HuH-7 (cell line): ENCODE data around the gene SMARCAD1.
A peak's percentile ranks its signal among the peaks of the same experiment; 100 is the strongest.
"Not testable (repeated sequence)": the region's sequence is repeated elsewhere in the genome, so short reads cannot be mapped to it uniquely, and the experiment has no call there.

ENCODE experiments used
- DNase-seq: peaks from one replicate; pipeline ENCODE4 v3.0.0; 2011; ENCODE audit warnings: low spot score

SMARCAD1 gene

DNA sequence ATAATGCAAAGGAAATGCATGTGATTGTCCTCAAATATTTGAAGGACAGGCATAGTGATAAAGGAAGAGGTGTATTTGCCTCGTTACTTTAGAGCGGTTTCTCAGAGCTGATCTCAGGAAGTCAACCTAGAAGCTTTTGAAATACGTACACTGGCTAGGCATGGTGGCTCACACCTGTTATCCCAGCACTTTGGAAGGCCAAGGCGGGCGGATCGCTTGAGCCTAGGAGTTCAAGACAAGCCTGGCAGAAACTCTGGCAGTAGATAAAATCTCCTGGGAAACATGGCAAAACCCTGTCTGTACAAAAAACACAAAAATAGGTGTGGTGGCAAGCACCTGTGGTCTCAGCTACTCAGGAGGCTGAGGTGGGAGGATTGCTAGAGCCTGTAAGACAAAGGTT, 24.9 kb downstream of the SMARCAD1 start:
- no peak for DNase-seq

GRCh38 chr4:94235825-94236224, 28.2 kb downstream of the SMARCAD1 start:
- no peak for DNase-seq

DNA sequence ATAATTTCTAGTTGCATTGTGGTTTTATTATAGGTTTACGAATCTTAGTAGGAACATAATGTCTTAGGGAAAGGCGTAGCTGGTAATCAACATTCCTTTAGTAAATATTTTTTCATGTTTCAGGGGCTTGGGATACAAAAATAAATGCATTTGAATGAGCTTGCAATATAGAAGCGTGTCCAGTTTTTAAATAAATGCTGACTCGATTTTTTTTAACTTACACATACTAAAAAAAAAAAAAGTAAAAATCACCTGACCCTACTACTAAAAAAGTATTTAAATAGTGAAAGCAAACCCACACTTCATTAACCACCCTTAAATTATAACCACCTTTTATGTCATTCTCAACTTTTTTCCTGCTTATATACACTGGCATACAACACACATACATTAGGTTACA, 29.6 kb downstream of the SMARCAD1 start:
- DNase-seq: no peak

DNA sequence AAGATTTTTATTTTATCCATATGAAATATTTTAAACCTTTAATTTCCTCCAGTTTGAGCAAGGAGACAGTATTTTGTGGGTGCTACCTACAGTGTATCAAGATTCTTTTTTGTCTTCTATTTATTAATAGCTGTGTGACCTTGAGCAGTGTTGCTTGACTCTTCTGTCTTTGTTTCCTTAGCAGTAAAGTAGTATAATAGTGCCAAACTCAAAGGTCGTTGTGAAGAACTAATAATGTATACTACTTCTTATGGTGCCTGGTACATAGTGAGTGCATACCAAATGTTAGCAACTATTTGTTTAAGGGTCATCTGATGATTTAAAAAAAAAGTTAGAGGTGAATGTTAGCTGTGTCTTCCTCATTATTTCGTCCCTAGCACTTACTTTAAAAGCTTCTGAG, 30.5 kb downstream of the SMARCAD1 start:
- no peak for DNase-seq

DNA sequence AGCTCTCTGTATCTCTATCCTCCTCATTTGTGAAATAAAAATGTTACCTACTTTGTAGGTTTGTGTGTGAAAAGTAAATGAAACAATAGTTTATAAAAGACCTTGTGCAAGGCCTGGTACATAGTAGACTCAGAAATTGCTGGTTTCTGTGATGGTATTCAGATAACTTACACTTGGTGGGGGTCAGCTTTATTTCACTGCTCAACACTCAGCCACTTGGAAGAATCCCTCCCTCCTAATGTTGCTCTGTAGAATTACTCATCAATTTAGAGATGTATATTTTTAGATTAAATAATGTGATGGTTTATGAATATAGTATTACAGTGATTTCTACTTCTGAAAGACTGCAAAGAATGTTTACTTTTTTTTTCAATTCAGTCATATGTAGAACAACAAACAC, 32.7 kb downstream of the SMARCAD1 start:
- DNase-seq: no peak

GRCh38 chr4:94244087-94244828, 36.6 kb downstream of the SMARCAD1 start:
- DNase-seq: no peak

DNA sequence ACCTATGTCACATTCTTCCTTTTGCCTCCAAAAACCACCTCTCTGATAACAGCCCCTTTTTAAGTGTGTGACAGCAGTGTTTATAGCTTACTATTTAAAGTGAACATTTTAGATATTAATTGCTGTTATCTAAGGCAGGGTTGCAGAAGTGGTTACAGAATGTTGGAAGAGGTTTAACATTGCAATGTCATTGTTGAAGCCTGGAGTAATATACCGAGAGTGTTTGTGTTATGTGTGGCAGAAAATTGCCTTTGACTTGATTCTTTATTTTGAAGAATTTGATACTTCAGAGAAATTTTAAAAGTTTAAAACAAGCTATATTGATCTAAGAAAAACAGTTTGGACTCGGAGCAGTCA, 37.1 kb downstream of the SMARCAD1 start:
- DNase-seq: no peak

DNA sequence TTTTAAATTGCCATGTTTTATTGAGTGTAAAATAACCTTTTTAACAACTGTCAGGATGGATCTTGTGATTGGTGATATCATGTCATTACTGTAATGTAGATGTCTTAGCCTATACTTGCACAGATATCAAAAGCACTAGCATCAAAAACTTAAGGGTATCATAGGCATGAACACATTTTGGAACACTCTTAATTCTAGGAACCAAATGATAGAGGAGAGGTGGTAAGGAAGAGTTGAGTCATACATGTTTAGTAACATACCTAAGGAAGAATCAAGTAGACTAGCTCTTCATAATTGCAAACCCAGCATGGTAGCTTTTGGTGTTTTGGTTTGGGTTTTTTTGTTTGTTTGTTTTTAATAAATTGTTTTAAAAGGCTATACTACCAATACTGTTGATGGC, 43.4 kb downstream of the SMARCAD1 start:
- DNase-seq: no peak

DNA sequence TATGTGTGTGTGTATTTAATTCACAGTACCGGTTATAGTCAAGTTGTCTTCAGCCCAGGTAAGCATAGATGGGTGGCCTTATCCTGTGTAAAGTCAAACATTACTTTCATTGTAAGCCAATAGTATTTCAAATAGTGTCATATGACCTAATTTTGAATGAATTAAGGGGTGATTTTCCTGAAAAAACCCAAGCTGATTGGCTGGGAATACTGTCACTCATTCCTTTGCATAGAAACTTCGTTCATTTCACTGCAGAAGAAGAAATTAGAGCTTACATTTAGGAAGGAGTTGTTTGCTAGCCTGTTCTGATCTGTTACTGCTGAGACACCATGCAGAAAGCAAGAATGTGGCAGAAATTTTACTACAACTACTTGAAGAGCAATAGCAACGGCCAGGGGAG, 45.4 kb downstream of the SMARCAD1 start:
- no peak for DNase-seq

- DNase-seq: no peak
Observed at GRCh38 chr4:94256144-94256783, 48.6 kb downstream of the SMARCAD1 start.

DNA sequence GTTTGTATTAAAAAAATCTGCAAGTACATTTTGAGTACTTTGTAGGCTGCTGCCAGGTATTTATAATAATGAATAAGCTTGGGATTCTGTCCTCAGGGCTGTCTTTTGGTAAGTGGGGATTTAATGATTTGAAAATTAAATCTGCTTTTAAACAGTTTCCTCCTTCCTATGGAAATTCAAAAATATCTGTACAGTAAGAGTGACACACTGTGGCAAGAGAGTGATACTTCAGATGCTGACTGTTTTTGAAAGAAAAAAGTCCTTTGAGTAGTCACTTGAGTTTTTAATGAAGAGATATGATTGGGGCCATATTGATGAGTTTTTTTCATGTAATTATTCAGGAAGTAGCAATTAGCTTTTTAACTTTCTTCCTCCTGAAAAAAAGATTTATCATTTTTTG, 49.2 kb downstream of the SMARCAD1 start:
- peak; percentile 0 for DNase-seq

- no peak for DNase-seq
Observed at GRCh38 chr4:94262163-94263016, 54.7 kb downstream of the SMARCAD1 start.

DNA sequence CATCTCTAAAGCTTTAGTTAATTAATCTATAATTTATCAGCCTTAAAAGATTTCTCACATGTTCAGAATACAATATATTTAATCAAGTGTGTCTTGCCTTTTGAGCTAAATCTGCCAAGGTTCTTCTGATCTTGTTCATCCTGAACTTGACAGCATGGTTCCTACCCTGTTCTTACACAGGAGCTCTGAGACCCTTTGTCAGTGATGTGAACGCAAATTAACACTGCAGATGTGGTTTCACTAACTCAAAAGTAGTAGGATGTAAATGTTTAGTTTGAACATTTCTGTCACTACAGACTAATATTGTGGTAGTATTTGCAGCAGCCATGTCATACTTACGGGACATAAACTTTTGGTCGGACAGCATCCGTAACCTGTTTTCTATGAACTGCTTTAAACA, 59.4 kb downstream of the SMARCAD1 start:
- DNase-seq: no peak

GRCh38 chr4:94271248-94271647, 63.6 kb downstream of the SMARCAD1 start:
- no peak for DNase-seq

DNA sequence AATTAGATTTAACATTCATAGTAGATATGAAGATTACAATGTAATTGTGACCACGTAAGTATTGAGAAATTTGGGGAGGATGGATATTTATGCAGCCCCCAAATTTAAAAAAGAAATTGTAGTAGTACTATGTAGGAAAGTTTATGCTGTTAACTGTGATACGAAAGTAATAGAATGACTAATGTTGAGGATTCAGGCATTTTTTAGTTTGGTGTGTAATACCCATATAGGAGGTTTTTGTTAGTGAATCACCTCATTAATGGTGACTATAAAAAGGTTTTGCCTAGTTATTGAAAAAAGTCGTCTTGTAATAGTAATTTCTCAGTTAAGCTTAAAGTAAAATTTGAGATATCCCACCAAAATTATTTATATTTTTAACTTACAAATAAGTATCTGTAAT, 67.2 kb downstream of the SMARCAD1 start:
- no peak for DNase-seq

DNA sequence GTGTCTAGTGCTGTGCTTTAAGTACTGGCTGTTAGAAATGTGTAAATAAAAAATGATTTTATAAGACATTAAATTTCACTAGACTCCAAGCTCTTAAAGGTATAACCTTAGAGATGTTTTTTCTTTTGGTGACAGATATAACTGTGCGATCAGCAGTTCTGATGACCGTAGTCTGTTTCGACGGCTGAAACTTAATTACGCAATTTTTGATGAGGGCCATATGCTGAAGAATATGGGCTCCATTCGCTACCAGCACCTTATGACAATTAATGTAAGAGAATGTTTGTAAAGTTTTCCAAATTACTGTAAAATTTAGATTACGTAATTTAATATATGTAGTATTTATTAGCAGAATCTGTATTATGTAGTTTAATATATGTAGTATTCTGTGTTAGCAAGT, 68.5 kb downstream of the SMARCAD1 start:
- no peak for DNase-seq

DNA sequence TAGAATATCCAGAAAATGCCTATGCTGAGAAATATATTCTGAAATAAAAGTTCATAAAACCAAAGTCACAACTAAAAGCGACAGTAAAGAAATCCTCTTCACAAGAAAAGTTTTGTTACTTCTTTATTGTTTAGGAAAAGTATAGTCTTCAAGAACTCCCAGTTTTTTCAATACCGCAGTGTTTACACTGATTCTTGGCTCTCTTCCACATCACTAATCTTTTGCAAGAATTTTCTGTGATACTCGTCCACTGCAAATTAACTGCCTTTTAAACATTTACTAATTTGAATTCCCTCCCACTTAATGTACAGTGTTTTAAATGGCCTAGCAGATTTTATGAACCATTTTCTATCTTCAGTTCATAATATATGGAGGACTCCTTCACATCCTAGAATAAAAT, 69.9 kb downstream of the SMARCAD1 start:
- DNase-seq: no peak

- DNase-seq: no peak
Observed at GRCh38 chr4:94278781-94279180, 71.1 kb downstream of the SMARCAD1 start.

DNA sequence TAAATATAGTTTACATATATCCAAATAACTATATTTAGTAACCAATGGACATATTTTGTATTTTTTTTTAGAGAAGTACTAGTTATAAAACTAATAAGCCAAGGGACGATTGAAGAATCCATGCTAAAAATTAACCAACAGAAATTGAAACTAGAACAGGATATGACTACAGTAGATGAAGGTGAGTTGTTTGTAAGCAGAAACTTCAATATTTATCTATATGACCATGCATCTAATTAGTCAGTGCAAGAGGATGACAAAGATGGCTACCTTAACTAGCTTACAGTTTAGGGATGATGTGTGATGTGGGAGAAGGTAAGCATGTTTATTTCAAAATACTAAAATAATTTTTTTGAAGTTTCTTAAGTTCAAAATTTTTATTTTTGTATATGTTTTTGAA, 77.2 kb downstream of the SMARCAD1 start:
- no peak for DNase-seq

GRCh38 chr4:94285666-94286065, 78.0 kb downstream of the SMARCAD1 start:
- no peak for DNase-seq

DNA sequence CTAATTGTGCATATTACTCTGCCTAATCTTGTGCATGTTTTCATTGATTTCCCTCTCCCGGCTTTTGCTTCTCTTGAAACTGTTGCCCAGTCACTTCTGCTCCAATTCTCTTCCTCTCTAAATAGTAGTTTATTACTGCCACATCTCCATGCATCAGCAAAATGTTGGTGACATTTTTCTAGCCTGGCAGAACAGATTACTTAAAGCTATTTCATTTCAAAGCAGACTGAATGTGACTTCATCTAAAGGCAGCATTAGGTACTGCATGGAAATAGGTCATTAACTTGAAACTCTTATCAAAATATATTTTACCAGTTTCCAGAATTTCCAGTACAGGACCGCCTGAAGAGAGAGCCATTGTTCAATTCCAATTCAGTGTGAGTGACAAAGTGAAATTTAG, 82.6 kb downstream of the SMARCAD1 start:
- DNase-seq: no peak

- not testable (repeated sequence) for DNase-seq
Observed at GRCh38 chr4:94293981-94294380, 86.3 kb downstream of the SMARCAD1 start.

- not testable (repeated sequence) for DNase-seq
Observed at GRCh38 chr4:94295473-94295872, 87.8 kb downstream of the SMARCAD1 start.
